ENCODE results near the gene KIF26B.
"Not testable (repeated sequence)": the region's sequence is repeated elsewhere in the genome, so short reads cannot be mapped to it uniquely, and the experiment has no call there.

Gene KIF26B

DNA sequence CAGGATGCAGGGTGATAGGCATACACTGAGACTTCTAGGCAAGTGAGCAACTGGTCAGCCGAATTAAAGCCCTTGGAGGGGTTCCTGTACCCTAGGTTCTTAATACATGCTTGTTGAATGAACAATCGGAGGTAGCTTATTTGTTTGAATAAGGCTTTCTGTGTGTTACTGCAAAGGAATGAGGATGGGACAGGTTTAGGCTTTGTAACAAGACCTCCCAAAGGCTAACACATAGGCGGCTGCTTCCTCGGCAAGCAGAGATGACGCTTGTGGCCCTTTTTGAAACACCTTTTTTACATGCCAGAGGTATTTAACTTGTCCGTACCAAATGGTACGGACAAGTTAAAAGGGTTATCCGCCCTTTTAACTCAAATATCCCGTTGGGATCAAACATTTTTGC is 511.6 kb downstream of the KIF26B start:
- no peaks in the 10 kb centered on the region for H3K27me3 Mint-ChIP-seq
- H3K36me3 Mint-ChIP-seq, result no peaks in the 10 kb centered on the region
- no peak for DNase-seq
- H3K4me3 Mint-ChIP-seq, result no peak overlapping the region
- H3K27ac Mint-ChIP-seq, result no peak overlapping the region
- peaks cover 0 to 3% of the 10 kb centered on the region in 2 donors for H3K4me1 Mint-ChIP-seq
- no peaks in the 10 kb centered on the region for H3K9me3 Mint-ChIP-seq
- no peak for ATAC-seq (replicated peaks)

DNA sequence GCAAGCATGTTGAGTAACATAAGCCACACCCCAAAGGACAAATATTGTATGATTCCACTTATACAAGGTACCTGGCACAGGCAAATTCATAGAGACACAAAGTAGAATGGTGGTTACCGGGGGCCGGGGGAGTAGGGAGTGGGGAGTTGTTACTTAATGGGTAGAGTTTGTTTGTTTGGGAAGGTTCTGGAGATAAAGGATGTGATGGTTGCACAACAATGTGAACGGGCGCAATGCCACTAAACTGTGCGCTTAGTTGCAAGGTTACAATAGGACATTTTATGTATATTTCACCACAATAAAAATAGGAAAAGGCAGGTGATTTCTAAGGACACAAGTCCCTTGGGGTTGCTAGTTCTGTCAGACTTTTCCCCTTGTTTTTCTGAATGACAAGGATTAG is 516.6 kb downstream of the KIF26B start:
- ATAC-seq (replicated peaks) (no peak), DNase-seq (no peak)
- H3K4me1 Mint-ChIP-seq, result peaks cover 6 to 13% of the 10 kb centered on the region in 2 donors
- no peak overlapping the region for H3K27ac Mint-ChIP-seq
- H3K4me3 Mint-ChIP-seq, result no peak overlapping the region
- no peaks in the 10 kb centered on the region for H3K27me3 Mint-ChIP-seq
- H3K9me3 Mint-ChIP-seq, result no peaks in the 10 kb centered on the region
- H3K36me3 Mint-ChIP-seq, result no peaks in the 10 kb centered on the region

DNA sequence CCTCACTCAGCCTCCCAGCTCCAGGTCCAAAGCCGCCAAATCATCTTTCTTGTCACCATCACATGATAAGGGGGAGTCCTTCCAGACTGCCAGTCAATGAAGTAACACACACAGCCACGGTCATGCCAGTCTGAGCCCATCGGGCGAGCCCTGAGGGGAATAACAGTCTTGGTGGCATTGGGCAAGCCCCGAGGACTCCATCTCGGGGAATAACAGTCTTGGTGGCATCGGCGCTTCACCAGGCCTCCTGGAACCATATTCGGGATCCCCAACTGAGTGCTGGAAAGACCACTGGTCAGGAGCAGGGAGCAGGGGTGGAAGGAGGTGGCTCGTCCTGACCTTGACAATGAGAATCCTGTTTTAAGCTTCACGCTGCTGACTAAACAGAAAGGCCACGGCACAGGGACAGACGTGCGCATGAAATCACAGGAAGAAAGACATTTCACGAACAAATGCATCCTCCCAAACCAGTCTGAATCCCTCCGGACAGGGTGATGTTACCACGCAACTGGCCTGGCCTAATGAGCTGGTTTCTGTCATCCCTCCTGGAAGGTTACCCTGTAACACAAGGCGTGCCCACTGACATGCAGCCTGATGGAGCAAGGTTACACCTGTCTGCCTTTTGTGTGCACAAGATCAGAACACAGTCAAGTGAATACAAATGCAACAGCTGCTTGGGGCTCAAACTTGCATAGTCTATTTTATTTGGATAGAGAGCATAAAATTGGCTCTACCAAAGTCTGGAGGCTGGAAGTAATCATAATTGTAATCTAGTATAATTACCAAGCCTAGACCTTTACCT is 517.4 kb downstream of the KIF26B start:
- no peak overlapping the region for H3K27ac Mint-ChIP-seq
- H3K9me3 Mint-ChIP-seq, result no peaks in the 10 kb centered on the region
- no peaks in the 10 kb centered on the region for H3K36me3 Mint-ChIP-seq
- ATAC-seq (replicated peaks) (no peak), DNase-seq (no peak)
- no peak overlapping the region for H3K4me3 Mint-ChIP-seq
- no peaks in the 10 kb centered on the region for H3K27me3 Mint-ChIP-seq
- H3K4me1 Mint-ChIP-seq, result peaks cover 6 to 13% of the 10 kb centered on the region in 2 donors

DNA sequence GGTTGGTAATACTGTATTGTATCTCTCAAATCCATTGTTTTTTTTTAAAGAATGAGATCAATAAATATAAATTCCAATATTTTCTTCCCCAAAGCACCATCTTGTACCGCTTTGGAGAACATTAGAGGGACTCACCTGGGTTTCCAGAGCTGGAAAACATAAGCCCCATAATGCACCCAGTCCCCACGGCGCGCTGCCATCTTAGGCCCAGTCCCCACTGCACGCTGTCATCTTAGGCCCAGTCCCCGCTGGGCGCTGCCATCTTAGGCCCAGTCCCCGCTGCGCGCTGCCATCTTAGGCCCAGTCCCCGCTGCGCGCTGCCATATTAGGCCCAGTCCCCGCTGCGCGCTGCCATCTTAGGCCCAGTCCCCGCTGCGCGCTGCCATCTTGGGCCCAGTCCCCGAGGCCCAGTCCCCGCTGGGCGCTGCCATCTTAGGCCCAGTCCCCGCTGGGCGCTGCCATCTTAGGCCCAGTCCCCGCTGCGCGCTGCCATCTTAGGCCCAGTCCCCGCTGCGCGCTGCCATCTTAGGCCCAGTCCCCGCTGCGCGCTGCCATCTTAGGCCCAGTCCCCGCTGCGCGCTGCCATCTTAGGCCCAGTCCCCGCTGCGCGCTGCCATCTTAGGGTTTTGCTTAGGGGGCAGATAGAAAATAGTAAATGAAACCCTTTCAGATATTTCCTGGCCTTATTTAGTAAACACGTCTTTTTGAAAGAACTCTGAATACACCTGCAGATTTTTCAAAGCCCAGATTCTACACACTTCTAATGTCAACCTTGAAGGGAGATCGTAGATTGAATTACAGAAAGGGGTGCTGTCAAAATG is 518.3 kb downstream of the KIF26B start:
- peak overlapping the region; percentile 22 for H3K27ac Mint-ChIP-seq
- peaks cover 6 to 13% of the 10 kb centered on the region in 2 donors for H3K4me1 Mint-ChIP-seq
- not testable (repeated sequence) for ATAC-seq (replicated peaks); H3K27me3 Mint-ChIP-seq; H3K9me3 Mint-ChIP-seq; DNase-seq; H3K4me3 Mint-ChIP-seq; H3K36me3 Mint-ChIP-seq

DNA sequence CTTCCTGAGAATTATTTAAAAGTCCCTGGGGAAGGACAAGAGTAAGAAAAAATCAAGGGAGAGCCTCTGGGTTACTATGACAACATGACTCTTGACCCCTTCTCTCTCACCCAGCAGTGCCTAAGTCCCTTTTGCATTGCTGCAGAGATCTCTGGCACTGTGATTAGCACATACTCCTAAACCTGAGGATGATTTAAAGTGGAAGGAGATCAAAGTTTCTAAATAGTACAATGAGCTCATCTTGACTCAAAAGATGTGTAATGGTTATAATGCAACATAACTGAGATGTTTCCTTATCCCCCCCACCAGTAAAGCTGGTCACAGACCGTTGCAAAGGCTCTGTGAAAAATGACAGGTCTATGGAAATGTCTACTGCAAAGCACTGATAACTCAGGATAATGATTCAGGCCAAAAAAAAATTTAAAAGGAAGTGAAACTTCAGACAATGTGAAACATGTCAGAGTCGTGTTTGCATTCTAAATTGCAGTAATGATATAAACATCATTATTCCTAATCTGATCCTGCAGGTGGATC is 519.2 kb downstream of the KIF26B start:
- DNase-seq (no peak), ATAC-seq (replicated peaks) (peak; percentile 90 to 95)
- Mint-ChIP-seq H3K27me3 (no peaks in the 10 kb centered on the region), H3K27ac (no peak overlapping the region), H3K36me3 (no peaks in the 10 kb centered on the region), H3K4me3 (no peak overlapping the region), H3K4me1 (peaks cover 6 to 13% of the 10 kb centered on the region in 2 donors), H3K9me3 (no peaks in the 10 kb centered on the region)

DNA sequence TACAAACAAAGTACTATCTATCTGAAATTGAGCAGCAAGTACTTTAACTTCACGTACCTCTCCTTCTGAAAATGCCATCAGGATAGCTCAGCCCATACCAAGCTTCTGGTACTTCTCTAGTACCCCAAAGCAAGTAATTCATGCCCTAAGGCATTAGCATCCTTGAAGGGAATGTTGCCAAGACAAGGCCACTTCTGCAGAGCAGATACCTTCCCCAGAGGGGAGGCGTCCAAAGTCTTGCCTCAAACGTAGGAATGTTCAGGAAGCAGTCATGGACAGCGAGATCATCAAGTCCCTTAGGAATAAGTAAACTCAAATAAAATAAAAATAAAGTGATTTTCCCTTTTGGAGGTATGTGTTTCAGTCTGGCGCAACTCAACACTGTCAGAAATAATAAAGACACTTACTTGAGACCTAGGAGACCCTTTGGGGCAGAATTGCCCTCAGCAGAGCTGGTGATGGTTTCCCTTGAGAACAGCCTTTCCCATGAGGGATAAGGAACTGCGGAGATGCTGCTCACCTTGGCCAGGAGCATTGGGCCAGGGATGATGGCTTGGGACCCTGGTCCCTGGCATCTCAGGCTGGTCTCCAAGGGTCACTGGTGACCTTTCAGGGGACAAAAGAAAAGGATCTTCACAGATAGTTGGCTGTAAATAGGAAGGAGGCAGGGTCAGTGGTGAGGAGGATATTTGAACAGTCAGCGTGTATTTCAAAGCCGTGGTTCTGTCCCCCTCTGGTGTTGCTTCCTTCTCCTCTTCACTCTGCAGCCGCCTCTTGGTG is 522.9 kb downstream of the KIF26B start:
- no peaks in the 10 kb centered on the region for H3K27me3 Mint-ChIP-seq
- no peak overlapping the region for H3K27ac Mint-ChIP-seq
- no peaks in the 10 kb centered on the region for H3K9me3 Mint-ChIP-seq
- no peak overlapping the region for H3K4me3 Mint-ChIP-seq
- peaks cover 0 to 3% of the 10 kb centered on the region in 2 donors for H3K36me3 Mint-ChIP-seq
- peaks cover 12 to 25% of the 10 kb centered on the region in 2 donors for H3K4me1 Mint-ChIP-seq
- ATAC-seq (replicated peaks) (no peak), DNase-seq (no peak)

DNA sequence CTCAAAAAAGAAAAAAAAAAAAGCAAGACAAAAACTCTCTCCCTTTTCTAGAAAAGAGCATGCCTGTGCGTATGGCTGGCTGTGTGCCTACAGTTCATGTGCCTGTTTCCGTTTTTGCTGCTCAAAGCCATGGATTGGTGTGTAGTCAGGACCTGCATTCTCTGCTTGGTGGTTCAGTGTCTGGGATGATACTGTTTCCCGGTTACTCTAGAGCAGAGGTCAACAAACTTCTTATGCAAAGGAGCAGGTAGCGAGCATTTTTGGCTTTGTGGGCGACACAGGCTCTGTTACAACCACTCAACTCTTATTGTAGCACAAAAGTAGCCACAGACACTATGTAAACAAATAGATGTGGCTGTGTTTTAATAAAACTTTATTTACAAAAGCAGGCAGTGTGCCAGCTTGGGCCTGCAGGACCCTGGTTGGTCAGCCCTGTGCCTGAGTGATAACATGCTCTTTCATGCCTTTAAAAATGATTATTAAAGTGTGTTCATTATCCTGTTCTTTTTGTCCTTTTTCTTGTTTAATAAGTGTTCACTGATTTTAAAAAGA is 524.2 kb downstream of the KIF26B start:
- Mint-ChIP-seq H3K4me1 (peaks cover 9 to 17% of the 10 kb centered on the region in 2 donors), H3K36me3 (peaks cover under 1 to 3% of the 10 kb centered on the region in 2 donors), H3K4me3 (no peak overlapping the region), H3K27me3 (no peaks in the 10 kb centered on the region), H3K9me3 (no peaks in the 10 kb centered on the region), H3K27ac (no peak overlapping the region)
- DNase-seq (no peak), ATAC-seq (replicated peaks) (no peak)

DNA sequence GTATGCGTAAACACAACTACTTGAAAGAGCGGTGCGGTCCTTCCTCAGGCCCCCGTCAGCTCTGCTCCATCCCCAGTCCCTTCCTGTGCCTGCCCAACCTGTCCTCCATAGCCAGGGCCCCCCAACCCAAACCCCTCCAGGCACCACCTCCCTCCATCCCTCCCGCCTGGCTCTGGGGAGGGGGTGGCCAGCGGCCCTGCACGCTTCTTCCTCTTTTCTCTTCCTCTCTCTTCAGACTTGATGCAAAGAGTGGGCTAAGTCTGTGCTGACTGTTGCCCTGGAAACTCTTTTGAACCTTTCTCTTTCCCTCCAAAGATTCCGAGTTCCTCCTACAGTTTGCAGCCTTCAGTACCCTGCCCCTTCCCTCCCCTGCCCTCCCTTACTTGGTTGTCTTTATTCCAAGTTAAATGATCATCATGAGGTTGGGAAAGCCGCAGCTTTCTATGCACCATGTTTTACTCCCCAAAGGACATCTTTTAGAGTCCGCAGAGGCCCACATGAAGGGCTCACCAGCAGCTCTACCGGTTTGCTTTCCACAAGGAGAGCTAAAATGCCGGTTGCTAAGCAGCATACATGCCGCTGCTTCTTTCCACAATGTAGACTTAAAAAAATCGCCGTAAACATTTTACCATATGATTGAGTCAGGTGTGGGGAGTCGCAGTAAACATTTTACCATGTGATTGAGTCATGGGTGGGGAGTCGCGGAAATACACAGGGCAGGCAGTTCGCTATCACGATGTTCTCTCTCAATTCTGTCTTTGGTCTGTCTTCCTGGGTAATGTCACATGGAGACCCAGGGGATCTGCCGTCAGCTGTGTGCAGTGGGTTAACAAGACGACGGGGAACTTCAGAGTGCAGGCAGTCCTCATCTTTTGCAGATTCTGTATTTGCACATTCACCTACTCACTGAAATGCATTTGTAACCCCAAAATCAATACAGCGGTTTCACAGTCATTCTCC is 525.3 kb downstream of the KIF26B start:
- no peak overlapping the region for H3K4me3 Mint-ChIP-seq
- peak overlapping the region; percentile 65 for H3K27ac Mint-ChIP-seq
- H3K9me3 Mint-ChIP-seq, result no peaks in the 10 kb centered on the region
- no peak for DNase-seq
- ATAC-seq (replicated peaks), result peak; percentile 80 to 81
- peaks cover 3% of the 10 kb centered on the region in 2 donors for H3K36me3 Mint-ChIP-seq
- no peaks in the 10 kb centered on the region for H3K27me3 Mint-ChIP-seq
- H3K4me1 Mint-ChIP-seq, result peaks cover 9 to 12% of the 10 kb centered on the region in 2 donors

DNA sequence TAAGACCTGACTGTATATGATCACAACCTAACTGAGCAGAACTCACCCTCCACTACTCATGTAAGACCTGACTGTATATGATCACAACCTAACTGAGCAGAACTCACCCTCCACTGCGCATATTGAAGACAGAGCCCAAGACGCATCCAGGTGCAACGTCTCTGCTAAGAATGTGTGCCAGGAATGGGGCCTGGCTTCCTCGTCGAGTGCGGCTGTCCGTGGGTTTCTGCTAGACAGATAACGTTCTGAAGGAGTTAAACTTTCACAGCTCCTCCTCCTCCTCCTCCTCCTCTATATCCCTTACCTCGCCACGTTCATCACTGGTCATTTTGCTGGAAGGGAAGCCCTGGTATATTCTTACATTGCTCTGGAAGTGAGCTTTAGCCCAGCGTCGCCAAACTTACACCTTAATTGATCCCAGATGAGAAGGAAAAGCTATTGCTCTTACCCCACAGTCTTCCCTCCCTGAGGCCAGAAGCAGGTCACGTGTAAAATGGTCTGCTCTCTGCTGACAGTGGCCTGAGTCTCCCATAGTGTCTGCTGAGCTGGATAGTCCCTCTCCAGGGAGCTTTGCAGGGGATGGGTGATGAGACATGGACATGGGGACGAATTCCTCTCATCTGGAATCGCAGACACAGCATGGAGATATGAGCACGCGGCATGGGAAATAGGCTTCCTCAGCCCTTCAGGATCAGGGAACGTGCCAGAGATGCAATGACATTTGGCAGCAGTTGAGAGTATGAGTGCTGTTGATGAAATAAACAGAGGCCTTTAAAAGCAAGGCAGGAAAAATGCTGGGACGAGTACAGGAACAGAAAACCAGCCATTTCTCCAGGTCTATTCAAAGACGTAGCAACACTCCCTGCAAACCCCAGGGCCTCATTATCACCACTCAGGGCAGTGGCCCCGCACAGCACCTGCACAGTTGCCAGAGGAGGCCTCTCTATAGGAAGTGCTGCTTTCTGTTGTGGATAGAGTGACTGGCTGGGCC is 528.1 kb downstream of the KIF26B start:
- ATAC-seq (replicated peaks), result no peak
- Mint-ChIP-seq H3K27me3 (peaks cover 8 to 17% of the 10 kb centered on the region in 2 donors), H3K9me3 (no peaks in the 10 kb centered on the region), H3K4me3 (no peak overlapping the region), H3K36me3 (peaks cover 8 to 11% of the 10 kb centered on the region in 2 donors), H3K27ac (no peak overlapping the region), H3K4me1 (peaks cover 12 to 19% of the 10 kb centered on the region in 2 donors)
- no peak for DNase-seq

DNA sequence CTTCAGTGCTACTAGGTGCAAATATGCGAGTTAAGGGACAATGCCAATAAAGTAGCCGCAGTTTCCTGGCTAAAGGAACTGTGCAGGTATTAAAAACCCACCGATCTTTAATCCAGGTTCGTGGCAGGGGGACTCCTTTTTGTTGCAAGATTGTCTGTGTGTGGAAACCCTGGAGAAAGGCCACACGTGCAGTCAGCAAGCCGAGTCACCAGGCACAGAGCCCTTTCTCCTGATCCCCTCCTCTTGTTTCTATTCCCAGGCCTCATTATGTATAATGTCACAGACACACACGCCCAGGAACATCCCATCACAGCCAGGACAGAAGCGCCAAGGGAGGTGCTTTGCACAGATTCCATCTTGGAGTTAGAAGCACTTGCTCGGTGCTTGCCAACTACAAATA is 528.9 kb downstream of the KIF26B start:
- no peak for DNase-seq
- Mint-ChIP-seq H3K27ac (no peak overlapping the region), H3K4me1 (peaks cover 12 to 19% of the 10 kb centered on the region in 2 donors), H3K27me3 (peaks cover 8 to 17% of the 10 kb centered on the region in 2 donors), H3K9me3 (no peaks in the 10 kb centered on the region), H3K36me3 (peaks cover 8 to 11% of the 10 kb centered on the region in 2 donors), H3K4me3 (no peak overlapping the region)
- ATAC-seq (replicated peaks), result no peak

DNA sequence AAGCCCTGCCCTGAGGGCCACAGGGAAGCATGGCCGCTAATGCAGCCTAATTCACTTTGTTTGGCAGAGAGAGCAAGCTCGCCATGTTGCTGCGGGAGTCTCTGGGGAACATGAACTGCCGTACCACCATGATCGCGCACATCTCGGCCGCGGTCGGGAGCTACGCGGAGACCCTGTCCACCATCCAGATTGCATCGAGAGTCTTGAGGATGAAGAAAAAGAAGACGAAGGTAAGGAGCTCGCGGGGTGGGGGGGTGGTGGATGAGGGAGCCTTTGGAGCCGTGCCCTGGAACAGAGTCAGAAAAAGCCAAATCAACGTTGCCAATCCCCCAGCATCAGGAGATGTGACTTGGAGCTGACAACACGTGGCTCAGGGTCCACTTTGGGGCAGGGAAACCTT is 529.4 kb downstream of the KIF26B start:
- H3K27ac Mint-ChIP-seq, result no peak overlapping the region
- H3K4me3 Mint-ChIP-seq, result no peak overlapping the region
- peaks cover 9 to 18% of the 10 kb centered on the region in 2 donors for H3K27me3 Mint-ChIP-seq
- no peak for DNase-seq
- H3K9me3 Mint-ChIP-seq, result no peaks in the 10 kb centered on the region
- H3K36me3 Mint-ChIP-seq, result peaks cover 8 to 11% of the 10 kb centered on the region in 2 donors
- no peak for ATAC-seq (replicated peaks)
- peaks cover 12 to 19% of the 10 kb centered on the region in 2 donors for H3K4me1 Mint-ChIP-seq

DNA sequence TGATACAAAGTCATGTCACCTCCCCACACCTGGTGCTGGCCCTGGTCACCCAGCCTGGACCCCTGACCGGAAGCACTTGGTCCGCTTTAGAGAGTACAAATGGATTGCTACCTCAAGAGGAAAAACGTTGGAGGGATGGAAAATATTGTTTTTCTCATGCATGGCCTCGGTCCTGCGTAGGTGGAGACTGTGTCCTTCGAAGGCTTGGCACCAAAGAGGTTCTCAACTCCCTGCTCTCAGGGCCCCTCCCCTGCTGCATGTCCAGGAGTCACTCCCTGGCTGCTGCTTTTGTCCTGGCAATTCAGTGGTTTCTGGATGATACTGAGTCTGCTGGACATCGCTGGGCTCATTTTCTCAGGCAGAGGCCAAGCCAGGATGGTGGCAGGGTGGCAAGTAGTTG is 529.8 kb downstream of the KIF26B start:
- no peak for DNase-seq
- H3K36me3 Mint-ChIP-seq, result peaks cover 11 to 15% of the 10 kb centered on the region in 2 donors
- H3K9me3 Mint-ChIP-seq, result no peaks in the 10 kb centered on the region
- peaks cover 13 to 22% of the 10 kb centered on the region in 2 donors for H3K27me3 Mint-ChIP-seq
- H3K4me3 Mint-ChIP-seq, result no peak overlapping the region
- H3K4me1 Mint-ChIP-seq, result peaks cover 12 to 18% of the 10 kb centered on the region in 2 donors
- no peak overlapping the region for H3K27ac Mint-ChIP-seq
- ATAC-seq (replicated peaks), result no peak

Measured in stimulated activated naive B cell treated with anti-CD40 and anti-IgM and Interleukin-4, amounts not matched to agents 10 μg/mL and 1 μg/mL and 100 μg/mL, for 72 hours (primary cell).